GM12878 (cell line): ENCODE measurements around the gene NOTCH4. TPM values are rescaled to one million over a fixed set of nuclear protein-coding genes. Genes with fewer than 3 reads are reported as not detected.
A peak's percentile ranks its signal among the peaks of the same experiment; 100 is the strongest.

Source experiments
- ATAC-seq: fragments of 200-7000 bp; cut with Tn5 transposase; 3 replicates; pipeline ENCODE4 v1.9.1; 2020; ENCODE audit warnings: mild to moderate bottlenecking, moderate library complexity
- Bru-seq: library from RNA; stranded (reverse); fragments of 400-500 nt; gene quantifications from one replicate; lab custom pipeline; 2021; lab: Mats Ljungman, UMichigan
- BruChase-seq, 2 experiments: library from RNA; stranded (reverse); fragments of 400-500 nt; gene quantifications; one replicate each; lab custom pipeline; 2021; lab: Mats Ljungman, UMichigan
- BruUV-seq: library from RNA; stranded (reverse); fragments of 400-500 nt; replicated peaks from 2 replicates; lab custom pipeline; 2021; lab: Mats Ljungman, UMichigan
- CTCF ChIA-PET: fragments of 300-600 bp; sonication (Branson Sonifier 250); formaldehyde crosslinking; extraction: SDS; loops from one replicate; lab custom pipeline; 2021; ENCODE audit warnings: inconsistent platforms; lab: Yijun Ruan, JAX
- POLR2A ChIA-PET: fragments of 350-600 bp; formaldehyde crosslinking; extraction: SDS; loops from one replicate; lab custom pipeline; 2021; ENCODE audit warnings: inconsistent platforms; lab: Charles Lee
- RAD21 ChIA-PET: fragments of 300-600 bp; sonication (Branson Sonifier 250); formaldehyde crosslinking; loops from one replicate; lab custom pipeline; 2023; ENCODE audit warnings: antibody characterized with exemption; ENCODE audit not compliant: unreplicated experiment; lab: Charles Lee
- SMC1A ChIA-PET: fragments of 300-600 bp; sonication (Branson Sonifier 250); formaldehyde crosslinking; loops from one replicate; lab custom pipeline; 2023; ENCODE audit not compliant: unreplicated experiment, uncharacterized antibody; lab: Charles Lee
- DNase-seq: peaks from one replicate; pipeline ENCODE4 v3.0.0-alpha.2; 2011; ENCODE audit warnings: low read depth, low spot score
- FAIRE-seq: peaks from 3 replicates; lab custom pipeline; 2011; peaks lifted over from hg19 to GRCh38; lab: Jason Lieb, UNC
- H2AFZ ChIP-seq: 2 replicates; pipeline ENCODE4 v1.6.0; 2011; ENCODE audit warnings: low read depth, low read length, control low read depth; ENCODE audit not compliant: control insufficient read depth
- H3K27ac ChIP-seq: 2 replicates; pipeline ENCODE4 v1.5.1; 2011; ENCODE audit warnings: control low read depth; ENCODE audit not compliant: control insufficient read depth, insufficient read depth
- H3K27me3 ChIP-seq, 2 experiments: replicated peaks in 1 of 2; 2 replicates each; pipeline versions ENCODE4 v1.6.0 to v1.6.1; 2011; ENCODE audit warnings: low read length in 1 of 2; ENCODE audit not compliant: control insufficient read depth in 2 of 2, insufficient read depth in 2 of 2
- H3K36me3 ChIP-seq, 2 experiments: 2 replicates each; pipeline ENCODE4 v1.5.1; 2011; ENCODE audit warnings: low read length in 1 of 2; ENCODE audit not compliant: control insufficient read depth in 2 of 2, insufficient read depth in 2 of 2
- H3K4me1 ChIP-seq: 2 replicates; pipeline ENCODE4 v1.6.1; 2011; ENCODE audit warnings: mild to moderate bottlenecking, low read length, moderate library complexity, mixed read lengths; ENCODE audit not compliant: control insufficient read depth, insufficient read depth
- H3K4me2 ChIP-seq: 2 replicates; pipeline ENCODE4 v1.6.0; 2011; ENCODE audit warnings: control low read depth; ENCODE audit not compliant: control insufficient read depth, insufficient read depth
- H3K4me3 ChIP-seq: fragments of 200-600 bp; sonication (generic); 2 replicates; pipeline ENCODE4 v1.5.1; 2016
- H3K79me2 ChIP-seq: 2 replicates; pipeline ENCODE4 v1.6.0; 2011; ENCODE audit warnings: low read length; ENCODE audit not compliant: control insufficient read depth, insufficient read depth
- H3K9ac ChIP-seq: 2 replicates; pipeline ENCODE4 v1.8.0; 2011; ENCODE audit warnings: low read length, control low read depth, mixed read lengths; ENCODE audit not compliant: control insufficient read depth, insufficient read depth
- H3K9me3 ChIP-seq: replicated peaks from 3 replicates; pipeline ENCODE4 v1.5.1; 2011; ENCODE audit warnings: mild to moderate bottlenecking, low read length; ENCODE audit not compliant: control insufficient read depth, insufficient read depth
- H4K20me1 ChIP-seq: 2 replicates; pipeline ENCODE4 v1.6.0; 2011; ENCODE audit not compliant: control insufficient read depth, insufficient read depth
- NBN ChIP-seq: fragments of 450-650 bp; IDR thresholded peaks from 2 replicates; pipeline ENCODE4 v1.6.1; 2016
- NR2C2 ChIP-seq: IDR thresholded peaks from 2 replicates; pipeline ENCODE4 v1.6.1; 2011; ENCODE audit warnings: borderline replicate concordance, low read depth; ENCODE audit not compliant: control insufficient read depth, insufficient read length
- NRF1 ChIP-seq: conservative IDR thresholded peaks from 2 replicates; pipeline ENCODE4 v1.6.1; 2011; ENCODE audit warnings: mild to moderate bottlenecking, low read depth, low read length, improper control_type of control experiment
- POLR2AphosphoS5 ChIP-seq: IDR thresholded peaks from 2 replicates; pipeline ENCODE4 v1.6.1; 2011; ENCODE audit warnings: mild to moderate bottlenecking, low read length, inconsistent platforms
- RCOR1 ChIP-seq: conservative IDR thresholded peaks from 2 replicates; pipeline ENCODE4 v1.6.1; 2012; ENCODE audit warnings: low read depth, low read length, improper control_type of control experiment
- SMAD5 ChIP-seq: IDR thresholded peaks from 2 replicates; pipeline ENCODE4 v1.6.1; 2016; ENCODE audit warnings: antibody characterized with exemption, low read depth
- ZZZ3 ChIP-seq: IDR thresholded peaks from 2 replicates; pipeline ENCODE4 v1.6.1; 2011; ENCODE audit warnings: low read depth; ENCODE audit not compliant: control insufficient read depth, insufficient read length
- WGBS: methylation state at CpG from one replicate; pipeline ENCODE4 v1.1.6; 2016; ENCODE audit warnings: low lambda C conversion rate; ENCODE audit not compliant: insufficient replicate concordance, insufficient coverage; ENCODE audit errors: missing lambda C conversion rate; 5-methylcytosine and 5-hydroxymethylcytosine counted together
- in situ Hi-C: fragments of 300-500 bp; cut with MboI; formaldehyde crosslinking; loops from 9 replicates; pipeline ENCODE4 v1.14.3; 2018; ENCODE audit warnings: mixed read lengths
- intact Hi-C: fragments of 100-400 bp; cut with micrococcal nuclease; formaldehyde crosslinking; loops from one replicate; pipeline ENCODE4 v1.14.2; 2022; ENCODE audit not compliant: unreplicated experiment
- long read RNA-seq, 2 experiments: library from polyadenylated mRNA; unstranded; transcript quantifications; one replicate each; pipeline ENCODE4 v2.0.0, GENCODE V29; 2019 to 2020
- polyA minus RNA-seq, 3 experiments: library from RNA; depleted of rRNA, polyadenylated mRNA; stranded (reverse); fragments of >200 nt; gene quantifications; 2 replicates each; pipeline ENCODE4 v1.2.3, GENCODE V29; 2011
- polyA plus RNA-seq, 11 experiments: library from polyadenylated mRNA; depleted of rRNA in 4 of 11; unstranded in 6 of 11; stranded (reverse) in 5 of 11; fragments of >200 nt; fragmentation: Nextera tagmentation in 4 of 11; fragmentation: Illumina TruSeq in 1 of 11; extraction: Ambion mirVana in 4 of 11; extraction: Trizol in 1 of 11; gene quantifications; 1 replicate in 1 of 11; 2 replicates in 10 of 11; pipeline versions ENCODE4 v1.2.1 to v1.2.3, GENCODE V29; 2011 to 2016; ENCODE audit warnings: inconsistent platforms in 2 of 11, missing spikeins in 2 of 11, low read depth in 1 of 11
- total RNA-seq, 4 experiments: library from RNA; depleted of rRNA in 3 of 4; stranded (reverse); fragments of >200 nt in 3 of 4; fragmentation: Illumina TruSeq in 1 of 4; extraction: Trizol in 1 of 4; gene quantifications; 2 replicates each; pipeline versions ENCODE4 v1.2.1 to v1.2.3, GENCODE V29; 2013 to 2021

NOTCH4 gene
- 3.9 and 5.1 TPM in 2 replicates for total RNA-seq (2013; cell fraction: nucleolus; rRNA removed)
- 1.1 and 1.7 TPM in 2 replicates for total RNA-seq (2014; rRNA removed)
- 0.83 and 1.1 TPM in 2 replicates for total RNA-seq (2014; rRNA removed; fragmentation: Illumina TruSeq; extraction: Trizol)
- total RNA-seq (2021), result 1.7 and 1.8 TPM in 2 replicates
- polyA plus RNA-seq (2011; ENCODE audit: low read depth), result 0.16 TPM
- 3.0 and 3.3 TPM in 2 replicates for polyA plus RNA-seq (2011; rRNA removed)
- 2.9 and 3.3 TPM in 2 replicates for polyA plus RNA-seq (2011; cell fraction: cytosol; rRNA removed)
- 3.8 and 4.5 TPM in 2 replicates for polyA plus RNA-seq (2011; cell fraction: nucleus; rRNA removed)
- 0.74 and 1.1 TPM in 2 replicates for polyA plus RNA-seq (2012)
- 0.78 and 1.1 TPM in 2 replicates for polyA plus RNA-seq (2014; fragmentation: Illumina TruSeq; extraction: Trizol)
- polyA plus RNA-seq (2014; fragmentation: Nextera tagmentation; extraction: Ambion mirVana), result under 1 TPM; 0.66 to 0.77 TPM
- 1.6 and 2.3 TPM in 2 replicates for polyA plus RNA-seq (2014; rRNA removed)
- 1 to 10 TPM; 1.6 to 3.2 TPM for polyA plus RNA-seq (2016; fragmentation: Nextera tagmentation; extraction: Ambion mirVana)
- polyA minus RNA-seq (2011; rRNA and poly(A)+ RNA removed), result 2.3 and 3.1 TPM in 2 replicates
- 1.5 and 1.6 TPM in 2 replicates for polyA minus RNA-seq (2011; cell fraction: cytosol; rRNA and poly(A)+ RNA removed)
- polyA minus RNA-seq (2011; cell fraction: nucleus; rRNA and poly(A)+ RNA removed), result 3.9 and 5.8 TPM in 2 replicates
- Bru-seq, nascent RNA, result percentile 33 among the genes with signal in this experiment
- BruChase-seq, experiment 1, labeled RNA remaining after a 6-hour chase, result percentile 23 among the genes with signal in this experiment
- BruChase-seq, experiment 2, labeled RNA remaining after a 2-hour chase, result percentile 18 among the genes with signal in this experiment
- long read RNA-seq, experiment 1, partial matches to known transcripts, result 1 of 1 reads
- long read RNA-seq, experiment 1, other reads (novel, unspliced or antisense), result 0 of 1 reads
- long read RNA-seq, experiment 2, partial matches to known transcripts, result 1 of 1 reads
- long read RNA-seq, experiment 2, other reads (novel, unspliced or antisense), result 0 of 1 reads

GRCh38 chr6:32223258-32224235, at the start of gene NOTCH4:
Gene NOTCH4, minus strand, starts transcription at chr6:32224067. Its CDS starts 139 bp downstream, at chr6:32223928.
- intact Hi-C loops, result no loop called here
- H3K36me3 ChIP-seq, result no peaks in the 10 kb centered on the region
- H3K27me3 ChIP-seq, result peaks cover 0 to 2% of the 10 kb centered on the region in 2 experiments; a peak in 1 of 4 replicates
- SMC1A ChIA-PET, result no interaction called here
- H3K9me3 ChIP-seq, result no peaks in the 10 kb centered on the region; the same call in 2 of the 3 replicates
- no peak within 1 kb of the TSS for H3K27ac ChIP-seq
- no TSS peak for BruUV-seq
- FAIRE-seq, result no peak
- CTCF ChIA-PET, result interaction anchor here (0.6 kb wide), 1 partner anchor 141 kb away, joined by 4 read pairs; no protein-coding TSS in a partner anchor
- POLR2A ChIA-PET, result no interaction called here
- no peaks in the 10 kb centered on the region for H3K79me2 ChIP-seq
- H3K4me1 ChIP-seq, result peaks cover 37% of the 10 kb centered on the region
- TF ChIP-seq NRF1, result no peak
- no peak for TF ChIP-seq NBN
- no peak for TF ChIP-seq RCOR1
- no peak for TF ChIP-seq SMAD5
- no peak for TF ChIP-seq ZZZ3
- no peak for TF ChIP-seq POLR2AphosphoS5
- TF ChIP-seq NR2C2, result no peak
- TF ChIP-seq, all 136 proteins: peak for 0
- Histone ChIP-seq H2AFZ (no peak within 1 kb of the TSS), H3K4me2 (peak within 1 kb of the TSS; percentile 28), H3K4me3 (no peak within 1 kb of the TSS), H4K20me1 (no peaks in the 10 kb centered on the region), H3K9ac (no peak within 1 kb of the TSS)
- RAD21 ChIA-PET, result interaction anchor here (0.5 to 0.6 kb wide), 2 partner anchors 11 to 388 kb away, joined by 3 read pairs; no protein-coding TSS in a partner anchor
- ATAC-seq (no peak; the same call in 2 of the 3 replicates), DNase-seq (no peak)
- 55% methylated on average over 17 of the region's 20 CpGs for WGBS
- in situ Hi-C loops, result no loop called here
